AG08396 (cell line): ENCODE results near the gene RPRM.
"Not testable (repeated sequence)": the region's sequence is repeated elsewhere in the genome, so short reads cannot be mapped to it uniquely, and the experiment has no call there.

Experiments
- DNase-seq: peaks from one replicate; pipeline ENCODE4 v3.0.0; 2012; ENCODE audit warnings: low spot score, mixed read lengths

The RPRM gene

DNA sequence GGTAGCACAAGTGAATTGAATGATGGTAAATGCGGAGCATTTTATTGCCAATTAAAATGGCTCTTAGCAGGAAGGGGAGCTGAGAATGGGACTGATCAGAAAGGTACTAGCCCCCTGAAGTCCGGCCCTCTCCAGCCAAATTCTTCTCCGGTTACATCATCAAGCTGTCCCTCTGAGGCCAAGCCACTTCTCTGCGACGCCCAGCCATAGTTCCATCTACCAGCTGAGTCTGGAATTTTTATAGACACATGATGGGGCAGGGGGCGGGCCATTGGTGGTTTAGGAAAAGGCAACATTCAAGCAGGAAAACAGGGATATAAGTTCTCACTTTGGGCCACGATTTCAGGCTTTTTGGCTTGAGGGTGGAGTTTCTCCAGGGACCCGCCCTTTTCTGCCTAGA is 22.7 kb downstream of the RPRM start:
- DNase-seq = no peak

DNA sequence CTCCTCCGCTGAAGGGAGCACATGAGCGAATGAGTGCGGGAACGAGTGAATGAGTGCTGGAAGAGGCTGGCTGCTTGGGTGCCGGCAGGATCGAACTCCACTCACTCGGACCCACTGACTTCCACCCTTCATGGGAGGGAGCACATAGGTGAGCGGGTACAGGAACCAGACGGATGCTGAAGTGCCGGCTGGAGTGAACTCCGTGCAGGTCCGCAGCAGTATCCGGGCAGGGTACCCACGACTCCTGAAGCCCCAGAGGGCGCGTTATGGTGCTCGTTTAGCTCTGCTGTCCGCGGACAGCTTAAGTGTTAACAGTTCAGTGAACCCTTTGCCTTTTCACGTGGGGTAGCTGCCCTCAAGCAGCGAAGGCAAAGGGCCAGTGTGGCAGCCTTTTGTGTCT is 23.2 kb downstream of the RPRM start:
- no peak for DNase-seq

DNA sequence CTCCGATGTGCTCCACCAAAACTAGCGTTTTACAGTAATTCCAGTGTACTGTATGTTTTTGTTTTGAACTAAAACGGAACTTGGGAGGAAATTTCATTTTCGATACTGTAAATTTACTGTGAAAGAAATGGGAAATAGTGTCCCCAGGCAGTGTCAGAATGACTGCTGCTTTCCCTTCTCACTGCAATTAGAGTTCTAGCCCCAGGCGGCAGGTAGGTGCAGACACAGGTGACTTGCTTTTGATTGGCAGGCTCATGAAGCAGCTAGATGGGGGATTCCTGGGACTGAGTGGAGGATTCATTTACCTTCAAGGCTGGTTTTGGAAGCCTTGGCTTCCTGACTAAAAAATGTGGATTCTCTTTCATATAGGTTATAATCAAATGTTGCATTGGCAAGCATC is 27.0 kb downstream of the RPRM start:
- no peak for DNase-seq

DNA sequence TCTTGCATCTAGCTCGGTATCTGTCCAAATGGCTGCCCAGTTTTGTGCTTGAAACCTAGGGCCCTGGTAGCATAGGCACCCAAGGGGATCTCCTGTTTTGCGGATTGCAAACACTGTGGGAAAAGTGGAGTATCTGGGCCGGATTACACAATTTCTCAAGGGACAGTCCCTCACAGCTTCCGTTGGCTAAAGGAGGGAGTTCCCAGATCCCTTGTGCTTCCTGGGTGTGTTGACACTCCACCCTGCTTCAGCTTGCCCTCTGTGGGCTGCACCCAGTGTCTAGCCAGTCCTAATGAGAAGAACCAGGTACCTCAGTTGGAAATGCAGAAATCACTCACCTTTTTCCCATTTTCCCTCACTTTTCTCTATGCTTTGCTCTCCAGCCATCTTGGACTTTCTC is 35.5 kb downstream of the RPRM start:
- DNase-seq = no peak

DNA sequence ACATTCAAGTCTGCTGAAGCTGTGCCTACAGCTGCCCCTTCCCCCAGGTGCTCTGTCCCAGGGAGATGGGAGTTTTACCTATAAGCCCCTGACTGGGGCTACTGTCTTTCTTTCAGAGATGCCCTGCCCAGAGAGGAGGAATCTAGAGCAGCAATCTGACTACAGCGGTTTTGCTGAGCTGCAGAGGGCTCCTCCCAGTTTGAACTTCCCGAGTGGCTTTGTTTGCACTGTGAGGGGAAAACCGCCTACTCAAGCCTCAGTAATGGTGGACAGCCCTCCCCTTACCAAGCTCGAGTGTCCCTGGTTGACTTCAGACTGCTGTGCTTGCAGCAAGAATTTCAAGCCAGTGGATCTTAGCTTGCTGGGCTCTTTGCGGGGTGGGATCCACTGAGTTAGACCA is 35.9 kb downstream of the RPRM start:
- DNase-seq = not testable (repeated sequence)

DNA sequence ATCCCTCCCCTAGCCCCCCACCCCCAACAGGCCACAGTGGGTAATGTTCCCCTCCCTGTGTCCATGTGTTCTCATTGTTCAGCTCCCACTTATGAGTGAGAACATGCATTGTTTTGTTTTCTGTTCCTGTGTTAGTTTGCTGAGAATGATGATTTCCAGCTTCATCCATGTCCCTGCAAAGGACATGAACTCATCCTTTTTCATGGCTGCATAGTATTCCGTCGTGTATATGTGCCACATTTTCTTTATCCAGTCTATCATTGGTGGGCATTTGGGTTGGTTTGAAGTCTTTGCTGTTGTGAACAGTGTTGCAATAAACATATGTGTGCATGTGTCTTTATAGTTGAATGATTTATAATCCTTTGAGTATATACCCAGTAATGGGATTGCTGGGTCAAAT is 38.5 kb downstream of the RPRM start:
- DNase-seq = not testable (repeated sequence)

DNA sequence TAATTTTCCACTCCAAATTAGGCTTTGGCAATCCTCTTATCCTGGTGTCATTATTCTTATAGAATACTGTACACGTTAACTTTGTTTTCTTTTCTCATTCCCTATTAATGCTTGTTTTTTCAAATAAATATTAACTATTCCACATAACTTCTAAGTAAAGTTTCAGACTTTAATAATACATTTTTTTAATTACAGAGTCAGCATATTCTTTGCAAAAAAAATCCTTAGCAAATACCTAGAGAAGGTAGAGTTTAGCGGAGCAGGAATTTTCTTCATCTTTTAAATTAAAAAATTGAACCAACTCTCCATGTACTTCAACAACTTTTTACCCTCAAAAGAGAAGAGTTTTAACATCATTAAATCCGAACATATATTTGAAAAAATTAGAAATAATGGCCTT is 45.2 kb downstream of the RPRM start:
- DNase-seq = no peak

DNA sequence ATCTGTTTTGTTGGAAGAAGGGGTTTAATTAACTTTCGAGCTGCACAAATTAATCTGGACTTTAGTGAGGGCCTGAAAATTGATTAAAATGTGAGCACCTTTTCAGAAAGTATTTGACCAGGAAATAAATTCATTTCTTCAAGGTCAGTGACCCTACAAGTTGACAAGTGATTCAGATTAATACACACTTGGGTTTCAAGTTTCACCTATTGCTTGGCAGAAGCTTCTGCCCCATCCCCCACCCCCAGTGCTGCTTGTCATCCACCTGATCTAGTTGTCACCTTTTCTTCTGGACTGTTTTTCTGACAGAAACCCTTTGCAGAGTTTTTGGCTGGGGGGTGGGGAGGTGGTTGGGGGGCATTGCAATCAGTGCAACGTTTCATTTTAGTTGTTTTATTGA is 46.2 kb downstream of the RPRM start:
- no peak for DNase-seq

DNA sequence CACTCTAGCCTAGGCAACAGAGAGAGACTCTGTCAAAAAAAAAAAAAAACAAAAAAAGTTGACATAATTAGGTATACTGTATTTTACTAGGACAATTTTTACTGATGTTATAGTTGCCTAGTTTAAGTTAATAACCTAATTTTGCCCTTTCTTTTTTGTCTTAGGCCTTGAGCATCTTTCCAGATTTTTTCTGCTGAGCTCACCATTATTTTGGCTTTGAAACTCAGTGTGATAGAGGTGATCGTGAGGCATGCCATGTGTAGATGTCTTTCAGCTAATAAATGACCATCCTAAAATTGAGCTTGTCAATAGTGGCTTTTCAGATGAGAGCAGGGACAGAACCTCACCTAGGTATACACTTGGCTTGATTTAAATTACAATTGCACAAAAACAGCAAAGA is 47.4 kb downstream of the RPRM start:
- DNase-seq = no peak
